ENCODE data around the gene WDR93.
A peak's percentile ranks its signal among the peaks of the same experiment; 100 is the strongest.

WDR93 gene

GRCh38 chr15:89747708-89748682 is 57.4 kb downstream of the WDR93 start:
- H3K27me3 Mint-ChIP-seq, result peaks cover 3% of the 10 kb centered on the region
- H3K4me1 Mint-ChIP-seq, result peaks cover 4% of the 10 kb centered on the region
- peak overlapping the region; percentile 28 for H3K4me3 Mint-ChIP-seq

GRCh38 chr15:89749054-89749453 is 58.4 kb downstream of the WDR93 start:
- peaks cover 4% of the 10 kb centered on the region for H3K4me1 Mint-ChIP-seq
- no peak overlapping the region for H3K4me3 Mint-ChIP-seq
- peaks cover 5% of the 10 kb centered on the region for H3K27me3 Mint-ChIP-seq
- no peaks in the 10 kb centered on the region for H3K36me3 Mint-ChIP-seq
- H3K27ac Mint-ChIP-seq, result no peak overlapping the region
- no peaks in the 10 kb centered on the region for H3K9me3 Mint-ChIP-seq

More at GRCh38 chr15:89747708-89748682, 57.4 kb downstream of the WDR93 start:
- H3K36me3 Mint-ChIP-seq, result no peaks in the 10 kb centered on the region
- H3K9me3 Mint-ChIP-seq, result no peaks in the 10 kb centered on the region
- H3K27ac Mint-ChIP-seq, result no peak overlapping the region

GRCh38 chr15:89749526-89749925 is 58.9 kb downstream of the WDR93 start:
- no peaks in the 10 kb centered on the region for H3K9me3 Mint-ChIP-seq
- H3K27me3 Mint-ChIP-seq, result peaks cover 5% of the 10 kb centered on the region
- peak overlapping the region; percentile 84 for H3K4me3 Mint-ChIP-seq
- H3K4me1 Mint-ChIP-seq, result peaks cover 4% of the 10 kb centered on the region
- no peak overlapping the region for H3K27ac Mint-ChIP-seq
- H3K36me3 Mint-ChIP-seq, result no peaks in the 10 kb centered on the region

GRCh38 chr15:89749951-89750559 is 59.4 kb downstream of the WDR93 start:
- Mint-ChIP-seq H3K27ac (no peak overlapping the region), H3K9me3 (no peaks in the 10 kb centered on the region), H3K4me3 (peak overlapping the region; percentile 84), H3K36me3 (no peaks in the 10 kb centered on the region), H3K4me1 (peaks cover 4% of the 10 kb centered on the region), H3K27me3 (peaks cover 5% of the 10 kb centered on the region)

GRCh38 chr15:89750560-89751542 is 60.2 kb downstream of the WDR93 start, which contains the start of gene MESP1:
TSS of gene MESP1 (minus strand) at chr15:89751249. CDS start at chr15:89751231, 18 bp downstream.
- Mint-ChIP-seq H3K9me3 (no peaks in the 10 kb centered on the region), H3K27me3 (peaks cover 5% of the 10 kb centered on the region), H3K27ac (peak within 1 kb of the TSS; percentile 81), H3K4me3 (peak within 1 kb of the TSS; percentile 84), H3K4me1 (peaks cover 4% of the 10 kb centered on the region), H3K36me3 (no peaks in the 10 kb centered on the region)

- H3K4me3 Mint-ChIP-seq, result no peak overlapping the region
- H3K9me3 Mint-ChIP-seq, result no peaks in the 10 kb centered on the region
- H3K36me3 Mint-ChIP-seq, result no peaks in the 10 kb centered on the region
- peaks cover 4% of the 10 kb centered on the region for H3K4me1 Mint-ChIP-seq
- peaks cover 5% of the 10 kb centered on the region for H3K27me3 Mint-ChIP-seq
- no peak overlapping the region for H3K27ac Mint-ChIP-seq
Measured at GRCh38 chr15:89751748-89752147, 61.1 kb downstream of the WDR93 start.

- peaks cover 4% of the 10 kb centered on the region for H3K4me1 Mint-ChIP-seq
Measured at GRCh38 chr15:89753855-89754254, 63.2 kb downstream of the WDR93 start.

GRCh38 chr15:89754361-89755154 is 63.9 kb downstream of the WDR93 start:
- Mint-ChIP-seq H3K27me3 (peaks cover 3% of the 10 kb centered on the region), H3K27ac (no peak overlapping the region), H3K4me1 (peaks cover 4% of the 10 kb centered on the region), H3K9me3 (no peaks in the 10 kb centered on the region), H3K4me3 (no peak overlapping the region), H3K36me3 (no peaks in the 10 kb centered on the region)

More at GRCh38 chr15:89753855-89754254, 63.2 kb downstream of the WDR93 start:
- H3K27ac Mint-ChIP-seq, result no peak overlapping the region
- H3K9me3 Mint-ChIP-seq, result no peaks in the 10 kb centered on the region
- H3K27me3 Mint-ChIP-seq, result peaks cover 5% of the 10 kb centered on the region
- no peaks in the 10 kb centered on the region for H3K36me3 Mint-ChIP-seq
- H3K4me3 Mint-ChIP-seq, result no peak overlapping the region

- no peaks in the 10 kb centered on the region for H3K9me3 Mint-ChIP-seq
- H3K27me3 Mint-ChIP-seq, result peaks cover 5% of the 10 kb centered on the region
- no peak overlapping the region for H3K4me3 Mint-ChIP-seq
- H3K4me1 Mint-ChIP-seq, result no peaks in the 10 kb centered on the region
- no peak overlapping the region for H3K27ac Mint-ChIP-seq
- no peaks in the 10 kb centered on the region for H3K36me3 Mint-ChIP-seq
Measured at GRCh38 chr15:89755701-89756100, 65.1 kb downstream of the WDR93 start.

- no peaks in the 10 kb centered on the region for H3K4me1 Mint-ChIP-seq
- H3K36me3 Mint-ChIP-seq, result no peaks in the 10 kb centered on the region
- no peaks in the 10 kb centered on the region for H3K9me3 Mint-ChIP-seq
- H3K27me3 Mint-ChIP-seq, result peaks cover 5% of the 10 kb centered on the region
- H3K27ac Mint-ChIP-seq, result no peak overlapping the region
- no peak overlapping the region for H3K4me3 Mint-ChIP-seq
Measured at GRCh38 chr15:89756897-89757296, 66.3 kb downstream of the WDR93 start.

GRCh38 chr15:89758283-89758682 is 67.7 kb downstream of the WDR93 start:
- H3K27me3 Mint-ChIP-seq, result peaks cover 3% of the 10 kb centered on the region
- H3K4me1 Mint-ChIP-seq, result no peaks in the 10 kb centered on the region
- no peak overlapping the region for H3K27ac Mint-ChIP-seq
- H3K4me3 Mint-ChIP-seq, result no peak overlapping the region
- no peaks in the 10 kb centered on the region for H3K36me3 Mint-ChIP-seq
- H3K9me3 Mint-ChIP-seq, result no peaks in the 10 kb centered on the region

- Mint-ChIP-seq H3K27ac (no peak overlapping the region), H3K27me3 (peaks cover 2% of the 10 kb centered on the region), H3K36me3 (no peaks in the 10 kb centered on the region), H3K4me3 (no peak overlapping the region), H3K9me3 (no peaks in the 10 kb centered on the region), H3K4me1 (no peaks in the 10 kb centered on the region)
Measured at GRCh38 chr15:89758981-89759380, 68.4 kb downstream of the WDR93 start.

GRCh38 chr15:89759835-89760234 is 69.2 kb downstream of the WDR93 start:
- Mint-ChIP-seq H3K4me1 (no peaks in the 10 kb centered on the region), H3K27ac (peak overlapping the region; percentile 3), H3K27me3 (peaks cover 2% of the 10 kb centered on the region), H3K9me3 (no peaks in the 10 kb centered on the region), H3K36me3 (no peaks in the 10 kb centered on the region), H3K4me3 (no peak overlapping the region)

- H3K27me3 Mint-ChIP-seq, result peaks cover 2% of the 10 kb centered on the region
- H3K9me3 Mint-ChIP-seq, result no peaks in the 10 kb centered on the region
- H3K27ac Mint-ChIP-seq, result no peak overlapping the region
- no peak overlapping the region for H3K4me3 Mint-ChIP-seq
- H3K4me1 Mint-ChIP-seq, result no peaks in the 10 kb centered on the region
- H3K36me3 Mint-ChIP-seq, result no peaks in the 10 kb centered on the region
Measured at GRCh38 chr15:89760303-89761008, 69.8 kb downstream of the WDR93 start.

Data from activated naive CD4-positive, alpha-beta T cell treated with anti-CD3 and anti-CD28 coated beads, Interleukin-2, amount 50 U/mL, for 24 hours (primary cell).